IMR-90 (cell line): ENCODE data around the gene SEC24B. TPM values are rescaled to one million over a fixed set of nuclear protein-coding genes. Genes with fewer than 3 reads are reported as not detected.

Source experiments
- ATAC-seq: fragments of 200-7000 bp; cut with Tn5 transposase; 2 replicates; pipeline ENCODE4 v1.9.1; 2020; ENCODE audit warnings: low read depth, mild to moderate bottlenecking, moderate library complexity
- BruUV-seq: library from RNA; stranded (reverse); fragments of 400-500 nt; replicated peaks from 2 replicates; lab custom pipeline; 2021; lab: Mats Ljungman, UMichigan
- CTCF ChIA-PET: fragments of 300-600 bp; formaldehyde crosslinking; extraction: SDS; loops from one replicate; lab custom pipeline; 2021; ENCODE audit warnings: antibody characterized with exemption; lab: Yijun Ruan, JAX
- POLR2A ChIA-PET: fragments of 300-600 bp; sonication (Branson Sonifier 250); formaldehyde crosslinking; loops from one replicate; lab custom pipeline; 2022; ENCODE audit warnings: antibody characterized with exemption; ENCODE audit not compliant: unreplicated experiment; lab: Charles Lee
- DNase-seq: peaks from one replicate; pipeline ENCODE4 v3.0.0; 2013
- H2AFZ ChIP-seq: replicated peaks from 2 replicates; pipeline ENCODE3; 2013; ENCODE audit warnings: low read length, mild to moderate bottlenecking; ENCODE audit not compliant: poor library complexity
- H2AK5ac ChIP-seq: 2 replicates; pipeline ENCODE4 v1.6.1; 2013; ENCODE audit warnings: low read depth, low read length, inconsistent platforms
- H2AK9ac ChIP-seq: replicated peaks from 2 replicates; pipeline ENCODE3; 2013; ENCODE audit warnings: mild to moderate bottlenecking, low read depth, low read length, moderate library complexity; ENCODE audit not compliant: poor library complexity
- H2BK120ac ChIP-seq: 2 replicates; pipeline ENCODE4 v1.6.1; 2013; ENCODE audit warnings: low read depth, low read length, inconsistent platforms
- H2BK15ac ChIP-seq: 3 replicates; pipeline ENCODE4 v1.6.1; 2013; ENCODE audit warnings: low read depth, low read length, inconsistent platforms
- H2BK20ac ChIP-seq: 2 replicates; pipeline ENCODE4 v1.6.1; 2013; ENCODE audit warnings: low read depth, mild to moderate bottlenecking, inconsistent platforms, low read length, moderate library complexity
- H2BK5ac ChIP-seq: 2 replicates; pipeline ENCODE4 v1.6.1; 2013; ENCODE audit warnings: mild to moderate bottlenecking, low read depth, low read length, inconsistent platforms; ENCODE audit not compliant: poor library complexity, severe bottlenecking
- H3K14ac ChIP-seq: replicated peaks from 2 replicates; pipeline ENCODE4 v1.6.1; 2013; ENCODE audit warnings: low read depth, low read length, inconsistent platforms
- H3K18ac ChIP-seq: 2 replicates; pipeline ENCODE4 v1.6.1; 2013; ENCODE audit warnings: low read depth, low read length, control low read depth
- H3K23ac ChIP-seq: 2 replicates; pipeline ENCODE4 v1.6.1; 2013; ENCODE audit warnings: low read depth, low read length, inconsistent platforms
- H3K27ac ChIP-seq: 2 replicates; pipeline ENCODE4 v1.5.1; 2013; ENCODE audit warnings: mild to moderate bottlenecking, control low read depth, low read length; ENCODE audit not compliant: insufficient read depth
- H3K27me3 ChIP-seq: 2 replicates; pipeline ENCODE4 v1.6.1; 2013; ENCODE audit warnings: low read length; ENCODE audit not compliant: control insufficient read depth, insufficient read depth
- H3K36me3 ChIP-seq: 2 replicates; pipeline ENCODE4 v1.6.1; 2013; ENCODE audit warnings: low read length, mixed read lengths; ENCODE audit not compliant: control insufficient read depth, insufficient read depth
- H3K4ac ChIP-seq: 2 replicates; pipeline ENCODE4 v1.6.1; 2013; ENCODE audit warnings: low read depth, low read length, inconsistent platforms
- H3K4me1 ChIP-seq: 2 replicates; pipeline ENCODE4 v1.6.1; 2013; ENCODE audit warnings: low read length, mixed read lengths; ENCODE audit not compliant: control insufficient read depth, insufficient read depth
- H3K4me2 ChIP-seq: 2 replicates; pipeline ENCODE4 v1.6.1; 2013; ENCODE audit warnings: low read depth, mild to moderate bottlenecking, control low read depth, low read length, moderate library complexity
- H3K4me3 ChIP-seq: 2 replicates; pipeline ENCODE4 v1.5.1; 2013; ENCODE audit warnings: low read depth, mild to moderate bottlenecking, control low read depth, low read length, moderate library complexity; ENCODE audit not compliant: insufficient read depth
- H3K56ac ChIP-seq: 2 replicates; pipeline ENCODE4 v1.6.1; 2013; ENCODE audit warnings: low read length, inconsistent platforms; ENCODE audit not compliant: insufficient read depth; ENCODE audit errors: extremely low read depth
- H3K79me1 ChIP-seq, 2 experiments: 2 replicates each; pipeline ENCODE4 v1.6.1; 2013; ENCODE audit warnings: low read length in 2 of 2, inconsistent platforms in 1 of 2, low read depth in 1 of 2
- H3K9ac ChIP-seq: 2 replicates; pipeline ENCODE4 v1.6.1; 2013; ENCODE audit warnings: low read depth, low read length, control low read depth
- H3K9me1 ChIP-seq: 2 replicates; pipeline ENCODE4 v1.6.1; 2013; ENCODE audit warnings: low read length, inconsistent platforms; ENCODE audit not compliant: insufficient read depth
- H3K9me3 ChIP-seq: 2 replicates; pipeline ENCODE4 v1.6.1; 2013; ENCODE audit warnings: low read length; ENCODE audit not compliant: control insufficient read depth, insufficient read depth
- H4K20me1 ChIP-seq: 2 replicates; pipeline ENCODE4 v1.6.1; 2013; ENCODE audit warnings: low read length, inconsistent platforms; ENCODE audit not compliant: insufficient read depth
- H4K5ac ChIP-seq: 2 replicates; pipeline ENCODE4 v1.6.1; 2013; ENCODE audit warnings: mild to moderate bottlenecking, low read depth, low read length, control low read depth
- H4K8ac ChIP-seq, 2 experiments: 2 replicates each; pipeline ENCODE4 v1.6.1; 2013; ENCODE audit warnings: low read depth in 2 of 2, low read length in 2 of 2, control low read depth in 1 of 2, inconsistent platforms in 1 of 2
- H4K91ac ChIP-seq: 2 replicates; pipeline ENCODE4 v1.6.1; 2013; ENCODE audit warnings: low read depth, low read length, inconsistent platforms; ENCODE audit not compliant: insufficient read depth
- CHD1 ChIP-seq: IDR thresholded peaks from 2 replicates; pipeline ENCODE4 v1.6.1; 2012; ENCODE audit warnings: low read depth, low read length, improper control_type of control experiment
- CTCF ChIP-seq: conservative IDR thresholded peaks from 2 replicates; pipeline ENCODE4 v1.5.1; 2012; ENCODE audit warnings: mild to moderate bottlenecking, low read depth, low read length, improper control_type of control experiment
- WGBS, 2 experiments: methylation state at CpG; one replicate each; pipeline versions ENCODE4 v1.1.5 to v1.1.7; 2013; ENCODE audit warnings: missing lambda C conversion rate in 2 of 2; ENCODE audit not compliant: insufficient read length in 1 of 2; ENCODE audit errors: extremely low coverage in 2 of 2; 5-methylcytosine and 5-hydroxymethylcytosine counted together
- dilution Hi-C: fragments of 300-500 bp; cut with HindIII; formaldehyde crosslinking; loops from one replicate; pipeline ENCODE4 v1.14.3; 2018; ENCODE audit warnings: low sequenced_read_pairs; ENCODE audit not compliant: unreplicated experiment
- in situ Hi-C: fragments of 300-500 bp; cut with MboI; formaldehyde crosslinking; loops from 3 replicates; pipeline ENCODE4 v1.14.3; 2019; ENCODE audit warnings: low sequenced_read_pairs, inconsistent platforms, mixed read lengths
- intact Hi-C: fragments of 100-400 bp; cut with micrococcal nuclease; formaldehyde crosslinking; loops from 2 replicates; pipeline ENCODE4 v1.10.0; 2022
- polyA plus RNA-seq, 3 experiments: library from polyadenylated mRNA; depleted of rRNA; stranded (reverse); fragments of >200 nt; gene quantifications; 2 replicates each; pipeline ENCODE4 v1.2.3, GENCODE V29; 2012; ENCODE audit warnings: low replicate concordance in 1 of 3
- total RNA-seq: library from RNA; depleted of rRNA; stranded (reverse); fragments of >200 nt; gene quantifications from 2 replicates; pipeline ENCODE4 v1.2.3, GENCODE V29; 2012

SEC24B gene
- total and polyA plus RNA-seq, 2 of the 4 experiments (the other 2 are of a cell fraction): 19.0 to 27.4 TPM

GRCh38 chr4:109496875-109497274, 63.3 kb downstream of the SEC24B start:
- Histone ChIP-seq H2AFZ (no peak overlapping the region), H2BK20ac (no peak overlapping the region), H3K4ac (no peak overlapping the region), H3K56ac (no peak overlapping the region), H3K9me1 (no peaks in the 10 kb centered on the region; the same call in 1 of the 2 replicates), H3K79me1 (peaks cover 12 to 28% of the 10 kb centered on the region in 2 experiments), H2AK5ac (no peak overlapping the region), H4K20me1 (no peaks in the 10 kb centered on the region), H2BK5ac (no peak overlapping the region), H3K9ac (no peak overlapping the region), H4K5ac (no peak overlapping the region), H3K36me3 (peaks cover 29% of the 10 kb centered on the region), H2AK9ac (no peak overlapping the region), H3K14ac (no peak overlapping the region), H3K4me1 (no peaks in the 10 kb centered on the region), H2BK120ac (no peak overlapping the region), H4K91ac (no peak overlapping the region), H4K8ac (no peak overlapping the region), H3K18ac (no peak overlapping the region), H3K4me3 (no peak overlapping the region), H2BK15ac (no peak overlapping the region), H3K9me3 (no peaks in the 10 kb centered on the region), H3K27me3 (no peaks in the 10 kb centered on the region), H3K27ac (no peak overlapping the region), H3K23ac (no peak overlapping the region), H3K4me2 (no peak overlapping the region)
- BruUV-seq: no TSS peak
- in situ Hi-C loops (no loop called here), dilution Hi-C loops (no loop called here), intact Hi-C loops (no loop called here)
- WGBS, 2 experiments: no CpG with 5 or more reads among the region's 2 CpGs
- DNase-seq (no peak), ATAC-seq (no peak)
- ChIA-PET CTCF (no interaction called here), POLR2A (no interaction called here)
- TF ChIP-seq CHD1: no peak
- TF ChIP-seq CTCF: no peak
